NOMO-1 treated with dmso at 0.1 percent for 144 hours (cell line): ENCODE data around the gene TMC3.

Source experiments
- DNase-seq: peaks from one replicate; lab custom pipeline; 2025; ENCODE audit not compliant: unreplicated experiment; lab: John Stamatoyannopoulos, UW

The TMC3 gene

GRCh38 chr15:81301385-81301784 lies 72.6 kb downstream of the TMC3 start:
- DNase-seq: no peak

- no peak for DNase-seq
Observed at GRCh38 chr15:81299630-81300273, 74.3 kb downstream of the TMC3 start.

- DNase-seq: no peak
Observed at GRCh38 chr15:81299156-81299555, 74.9 kb downstream of the TMC3 start.

- DNase-seq: no peak
Observed at GRCh38 chr15:81298611-81299010, 75.4 kb downstream of the TMC3 start.

GRCh38 chr15:81297603-81298575 lies 76.1 kb downstream of the TMC3 start:
- DNase-seq: no peak

- DNase-seq: no peak
Observed at GRCh38 chr15:81297147-81297572, 76.9 kb downstream of the TMC3 start.

GRCh38 chr15:81296673-81297072 lies 77.3 kb downstream of the TMC3 start:
- peak; percentile 70 for DNase-seq

GRCh38 chr15:81296186-81296585 lies 77.8 kb downstream of the TMC3 start:
- no peak for DNase-seq

GRCh38 chr15:81295486-81296121 lies 78.4 kb downstream of the TMC3 start:
- DNase-seq: no peak

GRCh38 chr15:81294516-81294880 lies 79.5 kb downstream of the TMC3 start:
- DNase-seq: no peak

GRCh38 chr15:81293728-81294515 lies 80.1 kb downstream of the TMC3 start:
- peak; percentile 76 for DNase-seq

- DNase-seq: no peak
Observed at GRCh38 chr15:81292523-81293001, 81.5 kb downstream of the TMC3 start.

GRCh38 chr15:81291916-81292522 lies 82.0 kb downstream of the TMC3 start:
- no peak for DNase-seq

GRCh38 chr15:81289910-81290309 lies 84.1 kb downstream of the TMC3 start:
- no peak for DNase-seq

- no peak for DNase-seq
Observed at GRCh38 chr15:81288616-81289015, 85.4 kb downstream of the TMC3 start.

GRCh38 chr15:81288040-81288439 lies 86.0 kb downstream of the TMC3 start:
- DNase-seq: no peak

GRCh38 chr15:81286621-81287121 lies 87.3 kb downstream of the TMC3 start:
- DNase-seq: no peak

- DNase-seq: no peak
Observed at GRCh38 chr15:81285461-81285860, 88.6 kb downstream of the TMC3 start.

- no peak for DNase-seq
Observed at GRCh38 chr15:81284256-81285031, 89.6 kb downstream of the TMC3 start.
